GM18861 (cell line): ENCODE measurements around the gene TNXB.
"Not testable (repeated sequence)": the region's sequence is repeated elsewhere in the genome, so short reads cannot be mapped to it uniquely, and the experiment has no call there.

Experiments
- ATAC-seq: cut with Tn5 transposase; IDR thresholded peaks from one replicate; pipeline ENCODE4 v1.9.1; 2021; ENCODE audit not compliant: unreplicated experiment

Gene TNXB

DNA sequence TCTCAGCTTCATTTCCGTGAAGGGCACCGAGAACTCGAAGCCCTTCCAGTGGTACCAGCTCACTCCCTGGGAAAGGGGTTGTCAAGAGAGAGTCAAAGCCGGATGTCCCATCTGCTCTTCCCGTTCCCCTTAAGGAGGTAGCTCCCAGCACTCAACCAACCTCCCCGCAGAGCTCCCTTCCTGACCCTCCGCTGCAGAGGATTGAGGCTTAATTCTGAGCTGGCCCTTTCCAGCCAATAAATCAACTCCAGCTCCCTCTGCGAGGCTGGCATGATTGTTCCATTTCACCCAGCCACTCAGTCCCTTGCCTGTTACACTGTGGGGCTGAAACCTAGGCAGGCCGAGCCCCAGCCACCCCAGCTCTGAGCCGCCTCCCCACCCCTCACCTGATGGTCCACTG lies 67.8 kb downstream of the TNXB start:
- ATAC-seq = not testable (repeated sequence)

DNA sequence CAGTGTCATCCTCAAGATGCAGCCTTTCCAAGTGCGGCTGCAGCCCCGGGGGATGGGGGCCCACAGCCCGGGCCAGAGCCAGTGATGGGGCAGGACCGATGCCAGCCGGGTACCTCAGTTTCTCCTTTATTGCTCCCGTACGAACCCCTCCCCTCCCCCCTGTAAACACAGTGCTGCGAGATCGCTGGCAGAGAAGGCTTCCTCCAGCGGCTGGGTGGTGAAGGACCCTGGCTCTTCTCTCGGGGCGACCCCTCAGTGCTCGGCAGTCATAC lies 68.2 kb downstream of the TNXB start:
- not testable (repeated sequence) for ATAC-seq

DNA sequence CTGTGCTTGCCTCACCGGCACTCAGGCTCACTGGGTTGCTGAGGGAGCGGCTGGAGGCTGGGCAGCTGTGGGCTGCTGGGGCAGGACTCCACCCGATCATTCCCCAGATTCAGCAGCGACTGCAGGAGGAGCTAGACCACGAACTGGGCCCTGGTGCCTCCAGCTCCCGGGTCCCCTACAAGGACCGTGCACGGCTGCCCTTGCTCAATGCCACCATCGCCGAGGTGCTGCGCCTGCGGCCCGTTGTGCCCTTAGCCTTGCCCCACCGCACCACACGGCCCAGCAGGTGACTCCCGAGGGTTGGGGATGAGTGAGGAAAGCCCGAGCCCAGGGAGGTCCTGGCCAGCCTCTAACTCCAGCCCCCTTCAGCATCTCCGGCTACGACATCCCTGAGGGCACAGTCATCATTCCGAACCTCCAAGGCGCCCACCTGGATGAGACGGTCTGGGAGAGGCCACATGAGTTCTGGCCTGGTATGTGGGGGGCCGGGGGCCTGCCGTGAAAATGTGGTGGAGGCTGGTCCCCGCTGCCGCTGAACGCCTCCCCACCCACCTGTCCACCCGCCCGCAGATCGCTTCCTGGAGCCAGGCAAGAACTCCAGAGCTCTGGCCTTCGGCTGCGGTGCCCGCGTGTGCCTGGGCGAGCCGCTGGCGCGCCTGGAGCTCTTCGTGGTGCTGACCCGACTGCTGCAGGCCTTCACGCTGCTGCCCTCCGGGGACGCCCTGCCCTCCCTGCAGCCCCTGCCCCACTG lies 68.7 kb downstream of the TNXB start:
- not testable (repeated sequence) for ATAC-seq

DNA sequence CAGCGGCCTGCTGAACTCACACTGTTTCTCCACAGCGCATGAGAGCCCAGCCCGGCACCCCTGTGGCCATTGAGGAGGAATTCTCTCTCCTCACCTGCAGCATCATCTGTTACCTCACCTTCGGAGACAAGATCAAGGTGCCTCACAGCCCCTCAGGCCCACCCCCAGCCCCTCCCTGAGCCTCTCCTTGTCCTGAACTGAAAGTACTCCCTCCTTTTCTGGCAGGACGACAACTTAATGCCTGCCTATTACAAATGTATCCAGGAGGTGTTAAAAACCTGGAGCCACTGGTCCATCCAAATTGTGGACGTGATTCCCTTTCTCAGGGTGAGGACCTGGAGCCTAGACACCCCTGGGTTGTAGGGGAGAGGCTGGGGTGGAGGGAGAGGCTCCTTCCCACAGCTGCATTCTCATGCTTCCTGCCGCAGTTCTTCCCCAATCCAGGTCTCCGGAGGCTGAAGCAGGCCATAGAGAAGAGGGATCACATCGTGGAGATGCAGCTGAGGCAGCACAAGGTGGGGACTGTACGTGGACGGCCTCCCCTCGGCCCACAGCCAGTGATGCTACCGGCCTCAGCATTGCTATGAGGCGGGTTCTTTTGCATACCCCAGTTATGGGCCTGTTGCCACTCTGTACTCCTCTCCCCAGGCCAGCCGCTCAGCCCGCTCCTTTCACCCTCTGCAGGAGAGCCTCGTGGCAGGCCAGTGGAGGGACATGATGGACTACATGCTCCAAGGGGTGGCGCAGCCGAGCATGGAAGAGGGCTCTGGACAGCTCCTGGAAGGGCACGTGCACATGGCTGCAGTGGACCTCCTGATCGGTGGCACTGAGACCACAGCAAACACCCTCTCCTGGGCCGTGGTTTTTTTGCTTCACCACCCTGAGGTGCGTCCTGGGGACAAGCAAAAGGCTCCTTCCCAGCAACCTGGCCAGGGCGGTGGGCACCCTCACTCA lies 69.5 kb downstream of the TNXB start:
- not testable (repeated sequence) for ATAC-seq

DNA sequence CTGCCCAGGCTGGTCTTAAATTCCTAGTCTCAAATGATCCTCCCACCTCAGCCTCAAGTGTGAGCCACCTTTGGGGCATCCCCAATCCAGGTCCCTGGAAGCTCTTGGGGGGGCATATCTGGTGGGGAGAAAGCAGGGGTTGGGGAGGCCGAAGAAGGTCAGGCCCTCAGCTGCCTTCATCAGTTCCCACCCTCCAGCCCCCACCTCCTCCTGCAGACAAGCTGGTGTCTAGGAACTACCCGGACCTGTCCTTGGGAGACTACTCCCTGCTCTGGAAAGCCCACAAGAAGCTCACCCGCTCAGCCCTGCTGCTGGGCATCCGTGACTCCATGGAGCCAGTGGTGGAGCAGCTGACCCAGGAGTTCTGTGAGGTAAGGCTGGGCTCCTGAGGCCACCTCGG lies 70.3 kb downstream of the TNXB start:
- not testable (repeated sequence) for ATAC-seq

DNA sequence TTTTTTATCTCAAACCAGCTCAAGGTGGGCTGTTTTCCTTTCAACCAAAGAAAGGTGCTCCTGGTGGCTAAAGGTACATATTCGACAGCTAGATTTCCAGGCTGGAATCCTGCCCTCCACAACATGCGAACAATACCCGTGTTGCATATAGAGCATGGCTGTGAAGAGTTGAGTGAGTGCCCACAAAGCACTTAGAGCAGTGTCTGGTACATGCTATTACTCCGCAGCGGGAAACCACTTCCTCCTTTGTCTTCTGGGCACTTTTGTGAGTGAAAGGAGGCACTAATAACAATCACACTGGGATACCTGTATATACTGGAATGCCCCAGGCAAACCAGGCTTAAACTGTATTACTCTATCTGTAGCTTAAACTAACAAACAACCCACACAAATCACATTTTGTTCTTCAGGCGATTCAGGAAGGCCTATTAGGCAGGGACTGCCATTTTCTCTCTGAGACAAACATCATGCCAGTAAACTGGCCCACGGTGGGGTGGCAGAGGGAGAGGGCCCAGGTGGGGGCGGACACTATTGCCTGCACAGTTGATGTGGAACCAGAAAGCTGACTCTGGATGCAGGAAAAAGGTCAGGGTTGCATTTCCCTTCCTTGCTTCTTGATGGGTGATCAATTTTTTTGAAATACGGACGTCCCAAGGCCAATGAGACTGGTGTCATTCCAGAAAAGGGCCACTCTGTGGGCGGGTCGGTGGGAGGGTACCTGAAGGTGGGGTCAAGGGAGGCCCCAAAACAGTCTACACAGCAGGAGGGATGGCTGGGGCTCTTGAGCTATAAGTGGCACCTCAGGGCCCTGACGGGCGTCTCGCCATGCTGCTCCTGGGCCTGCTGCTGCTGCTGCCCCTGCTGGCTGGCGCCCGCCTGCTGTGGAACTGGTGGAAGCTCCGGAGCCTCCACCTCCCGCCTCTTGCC lies 71.3 kb downstream of the TNXB start, which contains the start of gene CYP21A2:
Gene CYP21A2, plus strand, starts transcription at position 818 of the 927 bp plus-strand sequence. Its CDS starts 8 bp downstream, at position 826.
- not testable (repeated sequence) for ATAC-seq

DNA sequence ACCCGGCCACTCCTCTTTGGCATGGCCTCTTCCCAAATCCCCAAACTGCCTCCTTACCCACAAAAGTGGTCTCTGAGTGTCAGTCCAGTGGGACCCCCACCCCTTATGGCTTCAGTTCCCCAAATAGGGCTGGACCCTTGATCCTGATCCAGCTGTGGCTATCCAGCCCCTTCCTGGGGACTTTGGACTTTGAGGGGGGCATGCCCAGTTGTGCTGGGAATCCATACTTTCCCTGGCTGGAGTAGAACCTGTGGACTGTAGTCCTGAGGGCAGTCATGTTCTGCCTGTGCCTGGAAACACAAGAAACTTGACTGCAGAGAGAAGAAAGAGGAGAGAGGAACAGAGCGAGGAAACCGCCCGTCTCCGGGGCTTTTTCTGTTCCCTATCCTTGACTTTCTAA lies 72.0 kb downstream of the TNXB start:
- ATAC-seq = not testable (repeated sequence)

DNA sequence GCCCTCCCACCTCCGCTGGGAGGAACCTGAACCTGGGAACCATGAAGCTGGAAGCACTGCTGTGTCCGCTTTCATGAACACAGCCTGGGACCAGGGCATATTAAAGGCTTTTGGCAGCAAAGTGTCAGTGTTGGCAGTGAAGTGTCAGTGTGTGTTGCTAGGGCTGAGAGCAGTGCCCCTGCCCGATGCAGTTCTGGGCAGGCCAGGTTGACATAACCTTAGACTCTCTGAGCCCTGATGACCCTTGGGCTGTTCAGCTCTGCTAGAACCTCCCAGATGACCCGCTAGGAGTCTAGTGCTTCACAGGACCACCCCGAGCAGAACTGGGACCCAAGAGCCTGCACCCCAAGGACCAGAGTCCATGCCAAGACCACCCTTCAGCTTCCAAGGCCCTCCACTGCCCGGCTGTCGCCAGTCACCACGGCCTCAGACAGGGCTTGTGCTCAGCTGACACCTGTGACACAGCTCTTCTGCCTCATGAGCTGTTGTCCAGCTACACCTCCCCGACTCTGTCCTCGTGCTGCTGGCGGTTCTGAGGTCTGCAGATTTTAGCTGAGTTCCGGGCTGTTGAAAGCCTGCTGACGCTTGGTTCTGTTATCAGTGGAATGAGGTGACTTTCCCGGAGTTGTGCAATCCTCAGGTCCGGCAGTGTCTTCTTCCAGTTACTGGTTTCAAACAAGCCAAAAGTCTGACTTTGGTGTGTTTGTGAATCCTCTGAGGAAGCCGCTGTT lies 73.7 kb downstream of the TNXB start:
- not testable (repeated sequence) for ATAC-seq

DNA sequence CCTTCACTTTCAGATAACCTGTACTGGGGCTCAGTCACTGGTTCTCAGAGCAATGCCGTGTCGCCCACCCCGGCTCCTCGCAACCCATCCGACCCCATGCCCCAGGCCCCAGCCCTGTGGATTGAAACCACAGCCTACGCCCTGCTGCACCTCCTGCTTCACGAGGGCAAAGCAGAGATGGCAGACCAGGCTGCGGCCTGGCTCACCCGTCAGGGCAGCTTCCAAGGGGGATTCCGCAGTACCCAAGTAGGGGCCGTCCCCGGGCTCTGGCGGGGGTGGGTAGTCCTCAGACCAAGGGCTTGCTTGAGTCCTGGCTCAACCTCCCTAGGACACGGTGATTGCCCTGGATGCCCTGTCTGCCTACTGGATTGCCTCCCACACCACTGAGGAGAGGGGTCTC lies 79.6 kb downstream of the TNXB start:
- ATAC-seq = not testable (repeated sequence)

DNA sequence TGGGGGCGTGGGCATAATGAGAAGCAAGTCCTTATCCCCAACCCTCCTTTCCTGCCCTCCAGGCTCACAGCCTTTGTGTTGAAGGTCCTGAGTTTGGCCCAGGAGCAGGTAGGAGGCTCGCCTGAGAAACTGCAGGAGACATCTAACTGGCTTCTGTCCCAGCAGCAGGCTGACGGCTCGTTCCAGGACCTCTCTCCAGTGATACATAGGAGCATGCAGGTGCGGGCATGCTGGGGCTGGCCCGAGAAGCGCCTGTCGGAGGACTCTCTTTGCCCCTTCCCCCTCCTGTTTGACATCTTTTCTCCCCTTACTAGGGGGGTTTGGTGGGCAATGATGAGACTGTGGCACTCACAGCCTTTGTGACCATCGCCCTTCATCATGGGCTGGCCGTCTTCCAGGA lies 80.5 kb downstream of the TNXB start:
- ATAC-seq = not testable (repeated sequence)

DNA sequence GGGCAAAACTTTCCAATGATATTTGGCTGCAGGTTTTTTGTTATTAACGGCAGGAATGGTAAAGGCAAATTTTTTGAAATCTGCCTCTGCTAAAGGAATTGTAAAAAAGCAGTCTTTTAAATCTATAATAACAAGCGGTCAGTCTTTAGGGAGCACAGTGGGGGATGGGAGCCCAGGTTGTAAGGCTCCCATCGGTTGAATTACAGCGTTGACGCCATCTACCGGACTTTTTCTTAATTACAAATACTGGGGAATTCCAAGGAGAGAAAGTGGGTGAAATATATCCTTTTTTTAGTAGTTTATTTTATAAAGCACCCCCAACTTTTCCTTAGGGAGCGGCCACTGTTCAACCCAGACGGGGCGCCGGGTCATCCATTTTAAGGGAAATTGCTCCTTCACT lies 87.0 kb downstream of the TNXB start:
- ATAC-seq = not testable (repeated sequence)

DNA sequence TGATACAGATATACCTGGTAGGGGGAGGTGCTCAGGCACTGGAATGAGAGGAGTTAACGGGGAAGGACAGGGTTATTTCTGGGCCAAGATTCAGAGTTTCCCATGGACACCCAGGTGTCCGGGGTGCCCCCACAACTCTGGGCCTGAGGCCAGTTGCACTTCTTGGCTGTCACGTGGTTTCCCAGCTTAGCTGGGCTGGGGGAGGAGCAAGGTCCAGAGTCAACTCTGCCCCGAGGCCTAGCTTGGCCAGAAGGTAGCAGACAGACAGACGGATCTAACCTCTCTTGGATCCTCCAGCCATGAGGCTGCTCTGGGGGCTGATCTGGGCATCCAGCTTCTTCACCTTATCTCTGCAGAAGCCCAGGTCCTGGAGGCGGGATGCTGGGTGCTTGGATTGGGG lies 94.6 kb downstream of the TNXB start, which contains the start of gene C4B:
Gene C4B, plus strand, starts transcription at position 249 of the 400 bp plus-strand sequence. Its CDS starts 51 bp downstream, at position 300.
- ATAC-seq = not testable (repeated sequence)

DNA sequence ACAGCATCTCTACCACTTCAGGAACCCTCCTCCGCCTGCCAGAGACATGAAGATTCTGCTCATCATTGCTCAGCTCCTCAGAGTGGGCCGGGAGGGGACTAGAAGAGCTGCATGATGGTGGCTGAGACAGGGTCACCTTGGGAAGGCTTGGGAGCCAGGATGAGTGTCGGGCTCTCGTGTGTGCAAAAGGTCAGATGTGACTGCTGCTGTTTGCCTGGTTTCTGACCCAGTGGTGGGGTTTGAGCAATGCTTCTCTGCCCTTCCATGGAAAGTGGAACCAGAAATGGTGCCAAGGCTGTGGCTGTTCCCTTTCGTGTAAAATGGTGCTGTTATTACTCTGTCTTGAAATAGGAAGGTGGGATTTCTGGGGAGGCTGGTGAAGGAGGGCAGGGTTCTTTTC lies 95.4 kb downstream of the TNXB start:
- ATAC-seq = not testable (repeated sequence)

DNA sequence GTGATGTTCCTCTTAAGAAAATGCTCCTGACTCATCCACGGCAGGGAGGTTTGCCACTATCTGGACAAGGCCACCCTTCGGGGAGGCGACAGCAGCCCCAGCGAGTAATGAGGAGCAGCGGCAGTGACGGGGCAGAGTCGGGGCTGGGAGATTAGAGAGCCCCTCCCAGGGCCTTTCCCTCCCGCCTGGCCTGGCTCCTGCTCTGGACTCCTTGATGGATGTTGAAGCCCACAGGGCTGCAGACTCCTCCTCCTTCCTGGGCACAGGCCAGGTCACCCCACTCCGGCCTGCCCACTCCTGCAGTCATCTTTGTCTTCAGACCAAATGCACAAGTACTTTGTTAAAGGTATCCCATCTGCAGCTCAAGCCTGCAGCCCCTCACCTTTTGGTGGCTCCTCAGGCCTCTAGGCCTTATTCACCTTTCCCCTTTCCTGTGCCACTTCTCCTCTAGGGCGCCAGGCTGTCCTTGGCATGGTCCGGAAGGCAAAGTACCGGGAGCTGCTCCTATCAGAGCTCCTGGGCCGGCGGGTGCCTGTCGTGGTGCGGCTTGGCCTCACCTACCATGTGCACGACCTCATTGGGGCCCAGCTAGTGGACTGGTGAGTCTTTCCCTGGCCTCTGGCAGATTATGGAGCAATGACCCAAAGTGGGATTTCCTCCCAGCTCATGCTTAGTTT lies 96.1 kb downstream of the TNXB start:
- not testable (repeated sequence) for ATAC-seq

DNA sequence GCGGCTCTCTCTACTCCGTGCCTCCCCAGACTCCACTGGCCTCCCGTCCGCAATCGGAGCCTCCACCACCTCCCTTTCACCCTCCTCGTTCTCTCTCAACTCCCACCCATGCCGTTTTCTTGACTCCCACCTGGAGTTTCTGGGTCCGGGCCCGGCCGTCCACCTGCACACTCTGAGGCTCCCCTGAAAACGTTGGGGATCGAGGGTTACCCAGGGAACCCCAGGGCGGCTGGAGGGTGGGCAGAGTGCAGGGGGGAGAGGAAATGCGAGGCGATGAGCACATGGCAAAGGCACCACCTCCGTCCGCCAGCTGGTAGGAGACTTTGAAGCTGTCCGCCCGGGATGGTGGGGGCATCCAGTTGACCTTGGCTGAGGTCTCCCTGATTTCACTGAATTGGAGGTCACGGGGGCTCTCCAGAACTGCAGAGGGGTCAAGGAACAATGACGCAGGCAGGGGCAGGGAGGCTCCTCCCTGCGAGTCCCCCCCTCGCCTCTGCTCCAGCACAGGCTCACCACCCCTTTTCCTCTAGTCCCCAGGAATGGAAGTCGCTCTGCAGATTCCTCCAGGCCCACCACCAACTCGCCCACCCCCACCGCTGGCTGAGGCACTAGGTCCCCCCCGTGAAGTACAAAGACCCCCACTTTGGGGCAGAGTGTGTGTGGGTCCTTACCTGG lies 98.1 kb downstream of the TNXB start:
- ATAC-seq = not testable (repeated sequence)

DNA sequence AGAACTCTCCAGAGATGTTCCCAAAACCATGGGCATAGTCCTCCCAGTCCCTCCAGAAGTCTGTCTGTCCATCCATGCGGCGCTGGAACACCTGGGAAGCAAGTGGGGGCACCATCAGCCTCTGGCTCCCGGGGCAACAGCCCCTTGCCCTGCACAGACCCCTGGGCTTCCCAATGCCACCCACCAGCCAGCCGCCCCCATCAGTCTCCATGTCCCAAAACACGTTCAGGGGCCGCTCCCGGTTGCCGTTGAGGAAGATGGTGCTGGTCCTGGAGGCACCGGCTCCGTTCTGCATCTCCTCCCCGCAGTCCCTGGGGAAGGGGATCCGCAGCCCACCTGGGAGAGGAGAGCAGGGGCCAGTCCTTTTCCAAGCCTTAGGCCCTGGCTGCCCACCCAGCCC lies 99.6 kb downstream of the TNXB start:
- ATAC-seq = not testable (repeated sequence)

DNA sequence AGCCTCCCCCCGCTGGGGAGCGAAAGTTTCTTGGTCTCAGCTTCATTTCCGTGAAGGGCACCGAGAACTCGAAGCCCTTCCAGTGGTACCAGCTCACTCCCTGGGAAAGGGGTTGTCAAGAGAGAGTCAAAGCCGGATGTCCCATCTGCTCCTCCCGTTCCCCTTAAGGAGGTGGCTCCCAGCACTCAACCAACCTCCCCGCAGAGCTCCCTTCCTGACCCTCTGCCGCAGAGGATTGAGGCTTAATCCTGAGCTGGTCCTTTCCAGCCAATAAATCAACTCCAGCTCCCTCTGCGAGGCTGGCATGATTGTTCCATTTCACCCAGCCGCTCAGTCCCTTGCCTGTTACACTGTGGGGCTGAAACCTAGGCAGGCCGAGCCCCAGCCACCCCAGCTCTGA lies 100.5 kb downstream of the TNXB start:
- ATAC-seq = not testable (repeated sequence)

DNA sequence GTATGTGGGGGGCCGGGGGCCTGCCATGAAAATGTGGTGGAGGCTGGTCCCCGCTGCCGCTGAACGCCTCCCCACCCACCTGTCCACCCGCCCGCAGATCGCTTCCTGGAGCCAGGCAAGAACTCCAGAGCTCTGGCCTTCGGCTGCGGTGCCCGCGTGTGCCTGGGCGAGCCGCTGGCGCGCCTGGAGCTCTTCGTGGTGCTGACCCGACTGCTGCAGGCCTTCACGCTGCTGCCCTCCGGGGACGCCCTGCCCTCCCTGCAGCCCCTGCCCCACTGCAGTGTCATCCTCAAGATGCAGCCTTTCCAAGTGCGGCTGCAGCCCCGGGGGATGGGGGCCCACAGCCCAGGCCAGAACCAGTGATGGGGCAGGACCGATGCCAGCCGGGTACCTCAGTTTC lies 101.1 kb downstream of the TNXB start:
- ATAC-seq = not testable (repeated sequence)

DNA sequence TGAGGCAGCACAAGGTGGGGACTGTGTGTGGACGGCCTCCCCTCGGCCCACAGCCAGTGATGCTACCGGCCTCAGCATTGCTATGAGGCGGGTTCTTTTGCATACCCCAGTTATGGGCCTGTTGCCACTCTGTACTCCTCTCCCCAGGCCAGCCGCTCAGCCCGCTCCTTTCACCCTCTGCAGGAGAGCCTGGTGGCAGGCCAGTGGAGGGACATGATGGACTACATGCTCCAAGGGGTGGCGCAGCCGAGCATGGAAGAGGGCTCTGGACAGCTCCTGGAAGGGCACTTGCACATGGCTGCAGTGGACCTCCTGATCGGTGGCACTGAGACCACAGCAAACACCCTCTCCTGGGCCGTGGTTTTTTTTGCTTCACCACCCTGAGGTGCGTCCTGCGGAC lies 102.1 kb downstream of the TNXB start:
- not testable (repeated sequence) for ATAC-seq
